ENCODE results near the gene GRIN1.
"Not testable (repeated sequence)": the region's sequence is repeated elsewhere in the genome, so short reads cannot be mapped to it uniquely, and the experiment has no call there.

The GRIN1 gene

GRCh38 chr9:137130176-137130755, 8.7 kb upstream of the GRIN1 start:
- TF ChIP-seq EZH2 (IDR thresholded peaks at IDR 0.05) = no peak
- TF ChIP-seq POLR2AphosphoS5 (IDR thresholded peaks at IDR 0.05; ENCODE audit: borderline replicate concordance, low read depth, low read length) = no peak
- TF ChIP-seq FOXP2 (optimal IDR thresholded peaks at IDR 0.05; ENCODE audit: control extremely low read depth, extremely low read length, insufficient read depth) = no peak
- Histone ChIP-seq H3K27ac (no peak overlapping the region), H3K36me3 (ENCODE audit: insufficient read depth, low read length) (no peaks in the 10 kb centered on the region), H3K9ac (ENCODE audit: insufficient read length) (no peak overlapping the region), H3K9me3 (ENCODE audit: low read depth, low read length) (no peaks in the 10 kb centered on the region), H3K4me3 (peak overlapping the region; percentile 80)
- DNase-seq (ENCODE audit: low read depth, low spot score) = no peak

- no peak for DNase-seq (ENCODE audit: low read depth, low spot score)
- Histone ChIP-seq H3K36me3 (ENCODE audit: insufficient read depth, low read length) (no peaks in the 10 kb centered on the region), H3K27ac (no peak overlapping the region), H3K4me3 (no peak overlapping the region), H3K9me3 (ENCODE audit: low read depth, low read length) (no peaks in the 10 kb centered on the region), H3K9ac (ENCODE audit: insufficient read length) (no peak overlapping the region)
- no peak for TF ChIP-seq EZH2 (IDR thresholded peaks at IDR 0.05)
- TF ChIP-seq FOXP2 (optimal IDR thresholded peaks at IDR 0.05; ENCODE audit: control extremely low read depth, extremely low read length, insufficient read depth) = no peak
- no peak for TF ChIP-seq POLR2AphosphoS5 (IDR thresholded peaks at IDR 0.05; ENCODE audit: borderline replicate concordance, low read depth, low read length)
Measured at GRCh38 chr9:137134191-137134590, 4.8 kb upstream of the GRIN1 start.

GRCh38 chr9:137135154-137135553, 3.8 kb upstream of the GRIN1 start:
- H3K36me3 ChIP-seq (ENCODE audit: insufficient read depth, low read length); H3K4me3 ChIP-seq; DNase-seq (ENCODE audit: low read depth, low spot score); H3K9ac ChIP-seq (ENCODE audit: insufficient read length); H3K9me3 ChIP-seq (ENCODE audit: low read depth, low read length); H3K27ac ChIP-seq: not testable (repeated sequence)

- Histone ChIP-seq H3K27ac (no peak overlapping the region), H3K9ac (ENCODE audit: insufficient read length) (no peak overlapping the region), H3K9me3 (ENCODE audit: low read depth, low read length) (no peaks in the 10 kb centered on the region), H3K36me3 (ENCODE audit: insufficient read depth, low read length) (no peaks in the 10 kb centered on the region), H3K4me3 (no peak overlapping the region)
- no peak for DNase-seq (ENCODE audit: low read depth, low spot score)
- no peak for TF ChIP-seq POLR2AphosphoS5 (IDR thresholded peaks at IDR 0.05; ENCODE audit: borderline replicate concordance, low read depth, low read length)
- TF ChIP-seq EZH2 (IDR thresholded peaks at IDR 0.05) = no peak
- TF ChIP-seq FOXP2 (optimal IDR thresholded peaks at IDR 0.05; ENCODE audit: control extremely low read depth, extremely low read length, insufficient read depth) = no peak
Measured at GRCh38 chr9:137136261-137136880, 2.6 kb upstream of the GRIN1 start.

GRCh38 chr9:137136881-137137607, 1.9 kb upstream of the GRIN1 start:
- no peaks in the 10 kb centered on the region for H3K9me3 ChIP-seq (ENCODE audit: low read depth, low read length)
- no peak overlapping the region for H3K27ac ChIP-seq
- no peaks in the 10 kb centered on the region for H3K36me3 ChIP-seq (ENCODE audit: insufficient read depth, low read length)
- H3K4me3 ChIP-seq = no peak overlapping the region
- no peak overlapping the region for H3K9ac ChIP-seq (ENCODE audit: insufficient read length)
- TF ChIP-seq POLR2AphosphoS5 (IDR thresholded peaks at IDR 0.05; ENCODE audit: borderline replicate concordance, low read depth, low read length) = no peak
- no peak for TF ChIP-seq EZH2 (IDR thresholded peaks at IDR 0.05)
- TF ChIP-seq FOXP2 (optimal IDR thresholded peaks at IDR 0.05; ENCODE audit: control extremely low read depth, extremely low read length, insufficient read depth) = no peak
- no peak for DNase-seq (ENCODE audit: low read depth, low spot score)

GRCh38 chr9:137138058-137138721, 764 bp upstream of the GRIN1 start:
- H3K27ac ChIP-seq = no peak overlapping the region
- TF ChIP-seq FOXP2 (optimal IDR thresholded peaks at IDR 0.05; ENCODE audit: control extremely low read depth, extremely low read length, insufficient read depth) (no peak), POLR2AphosphoS5 (IDR thresholded peaks at IDR 0.05; ENCODE audit: borderline replicate concordance, low read depth, low read length) (no peak), EZH2 (IDR thresholded peaks at IDR 0.05) (no peak)
- no peaks in the 10 kb centered on the region for H3K36me3 ChIP-seq (ENCODE audit: insufficient read depth, low read length)
- H3K4me3 ChIP-seq = no peak overlapping the region
- DNase-seq (ENCODE audit: low read depth, low spot score) = no peak
- H3K9ac ChIP-seq (ENCODE audit: insufficient read length) = no peak overlapping the region
- H3K9me3 ChIP-seq (ENCODE audit: low read depth, low read length) = no peaks in the 10 kb centered on the region

GRCh38 chr9:137139468-137140150, 655 bp downstream of the GRIN1 start:
- H3K36me3 ChIP-seq (ENCODE audit: insufficient read depth, low read length) = no peaks in the 10 kb centered on the region
- H3K4me3 ChIP-seq = no peak overlapping the region
- H3K9me3 ChIP-seq (ENCODE audit: low read depth, low read length) = no peaks in the 10 kb centered on the region
- no peak overlapping the region for H3K27ac ChIP-seq
- DNase-seq (ENCODE audit: low read depth, low spot score) = no peak
- no peak overlapping the region for H3K9ac ChIP-seq (ENCODE audit: insufficient read length)
- TF ChIP-seq EZH2 (IDR thresholded peaks at IDR 0.05) = no peak
- TF ChIP-seq FOXP2 (optimal IDR thresholded peaks at IDR 0.05; ENCODE audit: control extremely low read depth, extremely low read length, insufficient read depth) = no peak
- no peak for TF ChIP-seq POLR2AphosphoS5 (IDR thresholded peaks at IDR 0.05; ENCODE audit: borderline replicate concordance, low read depth, low read length)
